ENCODE data around the gene EIF3M. TPM values are rescaled to one million over a fixed set of nuclear protein-coding genes. Genes with fewer than 3 reads are reported as not detected.
A peak's percentile ranks its signal among the peaks of the same experiment; 100 is the strongest.

The EIF3M gene
- polyA plus RNA-seq, 3 donors = 248 to 316 (median 315) TPM

- intact Hi-C loops (cut with micrococcal nuclease) = no loop called here
- no peak overlapping the region for H3K4me3 Mint-ChIP-seq
- TF ChIP-seq, protein P1, sequence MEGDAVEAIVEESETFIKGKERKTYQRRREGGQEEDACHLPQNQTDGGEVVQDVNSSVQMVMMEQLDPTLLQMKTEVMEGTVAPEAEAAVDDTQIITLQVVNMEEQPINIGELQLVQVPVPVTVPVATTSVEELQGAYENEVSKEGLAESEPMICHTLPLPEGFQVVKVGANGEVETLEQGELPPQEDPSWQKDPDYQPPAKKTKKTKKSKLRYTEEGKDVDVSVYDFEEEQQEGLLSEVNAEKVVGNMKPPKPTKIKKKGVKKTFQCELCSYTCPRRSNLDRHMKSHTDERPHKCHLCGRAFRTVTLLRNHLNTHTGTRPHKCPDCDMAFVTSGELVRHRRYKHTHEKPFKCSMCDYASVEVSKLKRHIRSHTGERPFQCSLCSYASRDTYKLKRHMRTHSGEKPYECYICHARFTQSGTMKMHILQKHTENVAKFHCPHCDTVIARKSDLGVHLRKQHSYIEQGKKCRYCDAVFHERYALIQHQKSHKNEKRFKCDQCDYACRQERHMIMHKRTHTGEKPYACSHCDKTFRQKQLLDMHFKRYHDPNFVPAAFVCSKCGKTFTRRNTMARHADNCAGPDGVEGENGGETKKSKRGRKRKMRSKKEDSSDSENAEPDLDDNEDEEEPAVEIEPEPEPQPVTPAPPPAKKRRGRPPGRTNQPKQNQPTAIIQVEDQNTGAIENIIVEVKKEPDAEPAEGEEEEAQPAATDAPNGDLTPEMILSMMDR (IDR thresholded peaks at IDR 0.05) = no peak
- H3K36me3 ChIP-seq (replicated peaks in 1 of 2; ENCODE audit: control insufficient read depth in 1 of 2, insufficient read depth in 2 of 2, low read length in 2 of 2) = no peaks in the 10 kb centered on the region
- no peaks in the 10 kb centered on the region for H3K36me3 Mint-ChIP-seq
- H3K27ac Mint-ChIP-seq = peak overlapping the region in 1 of 7 donors; percentile 15
- H3K27me3 ChIP-seq (ENCODE audit: control insufficient read depth in 2 of 2, insufficient read depth in 2 of 2, low read length in 2 of 2) = no peaks in the 10 kb centered on the region
- no peak for DNase-seq
- H2AFZ ChIP-seq (ENCODE audit: insufficient read depth, low read depth, low read length, poor library complexity, severe bottlenecking) = no peak overlapping the region
- 100% methylated on average over 2 of the region's 4 CpGs for whole genome bisulfite sequencing (ENCODE audit: insufficient coverage)
- no peak overlapping the region for H3K9ac ChIP-seq (ENCODE audit: insufficient read depth, low read length, poor library complexity, severe bottlenecking)
- no peaks in the 10 kb centered on the region for H3K9me3 Mint-ChIP-seq
- no peaks in the 10 kb centered on the region for H4K20me1 ChIP-seq (ENCODE audit: insufficient read depth, low read length)
- peaks cover 0 to 10% (median 6%) of the 10 kb centered on the region in 3 donors for H3K27me3 Mint-ChIP-seq (ENCODE audit: low read depth in 3 of 3)
- no peaks in the 10 kb centered on the region for H3K79me2 ChIP-seq (ENCODE audit: insufficient read depth, low read length)
- H3K4me1 ChIP-seq (ENCODE audit: control insufficient read depth in 1 of 2, insufficient read depth in 2 of 2, low read length in 2 of 2) = no peaks in the 10 kb centered on the region
- no peak overlapping the region for H3K27ac ChIP-seq (ENCODE audit: low read depth in 1 of 2, low read length in 2 of 2)
- no peak overlapping the region for H3K4me2 ChIP-seq (replicated peaks; ENCODE audit: extremely low read depth, low read length, poor library complexity, severe bottlenecking)
- no peaks in the 10 kb centered on the region for H3K9me3 ChIP-seq (replicated peaks in 1 of 2; ENCODE audit: control insufficient read depth in 1 of 2, insufficient read depth in 1 of 2, low read length in 2 of 2)
- H3K4me3 ChIP-seq (replicated peaks in 1 of 3; ENCODE audit: low read depth in 2 of 3, low read length in 3 of 3) = no peak overlapping the region
- H3K4me1 Mint-ChIP-seq = peaks cover 5% of the 10 kb centered on the region
Measured at GRCh38 chr11:32574421-32574820, 9.2 kb upstream of the EIF3M start.

DNA sequence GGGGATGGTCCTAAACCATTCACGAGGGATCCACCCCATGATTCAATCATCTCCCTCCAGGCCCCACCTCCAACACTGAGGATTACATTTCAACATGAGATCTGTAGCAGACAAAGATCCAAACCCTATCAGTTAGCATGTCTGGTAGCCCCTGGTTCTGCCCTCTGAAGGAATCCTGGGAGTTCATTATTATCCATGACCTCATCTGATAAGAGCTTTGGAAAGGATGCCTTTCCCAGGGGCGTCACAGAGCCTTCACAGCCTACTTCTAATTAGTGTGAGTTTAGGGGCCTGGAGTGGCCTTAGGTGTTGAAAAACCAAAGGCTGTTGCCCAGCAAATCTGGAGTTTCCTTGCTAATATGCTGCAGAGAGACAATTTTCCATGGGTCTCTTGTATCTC, 8.6 kb upstream of the EIF3M start:
- H3K9me3 ChIP-seq (replicated peaks in 1 of 2; ENCODE audit: control insufficient read depth in 1 of 2, insufficient read depth in 1 of 2, low read length in 2 of 2) = no peaks in the 10 kb centered on the region
- no peak overlapping the region for H3K4me2 ChIP-seq (replicated peaks; ENCODE audit: extremely low read depth, low read length, poor library complexity, severe bottlenecking)
- Mint-ChIP-seq H3K4me3 (no peak overlapping the region), H3K36me3 (no peaks in the 10 kb centered on the region), H3K27me3 (ENCODE audit: low read depth in 3 of 3) (peaks cover 2 to 10% (median 6%) of the 10 kb centered on the region in 3 donors), H3K4me1 (peaks cover 5% of the 10 kb centered on the region), H3K9me3 (no peaks in the 10 kb centered on the region), H3K27ac (no peak overlapping the region)
- TF ChIP-seq, protein P1 (IDR thresholded peaks at IDR 0.05) = no peak
- no peaks in the 10 kb centered on the region for H3K4me1 ChIP-seq (ENCODE audit: control insufficient read depth in 1 of 2, insufficient read depth in 2 of 2, low read length in 2 of 2)
- DNase-seq = no peak
- intact Hi-C loops (cut with micrococcal nuclease) = no loop called here
- H3K36me3 ChIP-seq (replicated peaks in 1 of 2; ENCODE audit: control insufficient read depth in 1 of 2, insufficient read depth in 2 of 2, low read length in 2 of 2) = no peaks in the 10 kb centered on the region
- WGBS (ENCODE audit: insufficient coverage) = 88% methylated on average over 1 of the region's 2 CpGs
- no peak overlapping the region for H3K9ac ChIP-seq (ENCODE audit: insufficient read depth, low read length, poor library complexity, severe bottlenecking)
- H2AFZ ChIP-seq (ENCODE audit: insufficient read depth, low read depth, low read length, poor library complexity, severe bottlenecking) = no peak overlapping the region
- no peak overlapping the region for H3K4me3 ChIP-seq (replicated peaks in 1 of 3; ENCODE audit: low read depth in 2 of 3, low read length in 3 of 3)
- no peak overlapping the region for H3K27ac ChIP-seq (ENCODE audit: low read depth in 1 of 2, low read length in 2 of 2)
- H4K20me1 ChIP-seq (ENCODE audit: insufficient read depth, low read length) = no peaks in the 10 kb centered on the region
- no peaks in the 10 kb centered on the region for H3K79me2 ChIP-seq (ENCODE audit: insufficient read depth, low read length)
- no peaks in the 10 kb centered on the region for H3K27me3 ChIP-seq (ENCODE audit: control insufficient read depth in 2 of 2, insufficient read depth in 2 of 2, low read length in 2 of 2)

All from CD14-positive monocyte (primary cell).